ENCODE results near the gene CNGA2.
"Not testable (repeated sequence)": the region's sequence is repeated elsewhere in the genome, so short reads cannot be mapped to it uniquely, and the experiment has no call there.

Gene CNGA2

DNA sequence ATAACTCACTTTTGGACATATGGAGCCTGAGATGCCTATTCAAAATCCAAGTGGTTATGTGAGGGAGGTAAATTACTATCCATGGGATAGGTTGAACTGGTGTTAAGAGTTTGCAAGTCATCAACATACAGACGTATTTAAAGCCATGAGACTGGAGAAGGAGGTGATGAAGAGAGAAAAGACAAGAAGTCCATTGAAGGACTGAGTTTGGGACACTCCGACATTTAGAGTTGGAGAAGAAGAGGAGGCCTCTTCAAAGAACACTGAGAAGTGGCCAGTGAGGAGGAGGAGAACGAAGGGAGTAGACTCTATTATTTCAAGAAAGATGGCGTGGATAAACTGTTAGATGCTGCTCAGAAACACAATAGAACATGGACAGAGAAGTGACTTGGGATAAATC lies at the start of gene CNGA2:
Gene CNGA2 (plus strand): TSS at position 301 of the 400 bp plus-strand sequence. CDS start 3,738 bp downstream, outside the sequence.
- Histone ChIP-seq H3K4me3 (no peak within 1 kb of the TSS), H3K36me3 (replicated peaks) (no peaks in the 10 kb centered on the region), H3K9me3 (no peaks in the 10 kb centered on the region), H3K4me1 (no peaks in the 10 kb centered on the region), H3K27me3 (ENCODE audit: low read depth) (peaks cover 2% of the 10 kb centered on the region; the same call in 1 of the 2 replicates)
- no peak for DNase-seq (ENCODE audit: low spot score in 2 of 2)
- in situ Hi-C loops (cut with MboI; ENCODE audit: low sequenced_read_pairs): no loop called here

DNA sequence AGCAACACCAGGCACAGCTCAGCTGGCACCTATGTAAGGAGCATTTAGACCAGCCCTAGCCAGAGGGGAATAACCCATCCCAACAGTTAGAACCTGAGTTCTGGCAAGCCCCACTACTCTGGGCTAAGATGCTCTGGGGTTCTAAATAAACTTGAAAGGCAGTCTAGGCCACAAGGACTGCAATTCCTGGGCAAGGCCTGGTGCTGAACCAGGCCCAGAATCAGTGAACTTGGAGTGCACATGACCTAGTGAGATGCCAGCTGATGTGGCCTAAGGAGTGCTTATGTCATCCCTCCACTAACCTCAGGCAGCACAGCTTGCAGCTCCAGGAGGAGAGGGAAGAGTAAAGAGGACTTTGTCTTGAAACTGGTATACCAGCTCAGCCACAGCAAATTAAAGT lies 46.9 kb upstream of the CNGA2 start:
- Histone ChIP-seq H3K4me1 (no peaks in the 10 kb centered on the region), H3K36me3 (replicated peaks) (no peaks in the 10 kb centered on the region), H3K9me3 (no peaks in the 10 kb centered on the region), H3K4me3 (no peak overlapping the region), H3K27me3 (ENCODE audit: low read depth) (no peaks in the 10 kb centered on the region)
- no peak for DNase-seq (ENCODE audit: low spot score in 2 of 2)
- in situ Hi-C loops (cut with MboI; ENCODE audit: low sequenced_read_pairs): loop anchor here (25.0 kb wide), 2 partner anchors 325 to 925 kb away; no protein-coding TSS in a partner anchor

DNA sequence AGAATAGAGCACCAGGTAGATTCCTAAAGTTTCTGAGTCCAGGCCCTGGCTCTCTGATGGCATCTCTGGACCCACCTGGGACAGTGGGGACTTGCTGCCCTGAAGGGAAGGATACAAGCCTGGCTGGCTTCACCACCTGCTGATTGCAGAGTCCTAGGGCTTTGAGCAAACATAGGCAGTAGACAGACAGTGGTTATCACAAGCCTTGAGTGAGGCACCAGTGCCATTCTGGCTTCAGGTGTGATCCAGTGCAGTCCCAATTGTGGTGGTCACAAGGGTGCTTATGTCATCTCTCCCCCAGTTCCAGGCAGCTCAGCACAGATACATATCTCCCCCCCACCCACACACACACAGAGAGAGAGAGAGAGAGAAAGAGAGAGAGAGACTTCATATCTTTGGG lies 45.9 kb upstream of the CNGA2 start:
- no peaks in the 10 kb centered on the region for H3K9me3 ChIP-seq
- H3K4me1 ChIP-seq: no peaks in the 10 kb centered on the region
- no peak for DNase-seq (ENCODE audit: low spot score in 2 of 2)
- H3K27me3 ChIP-seq (ENCODE audit: low read depth): no peaks in the 10 kb centered on the region
- H3K4me3 ChIP-seq: no peak overlapping the region
- H3K36me3 ChIP-seq (replicated peaks): no peaks in the 10 kb centered on the region
- in situ Hi-C loops (cut with MboI; ENCODE audit: low sequenced_read_pairs): loop anchor here (25.0 kb wide), 2 partner anchors 326 to 926 kb away; no protein-coding TSS in a partner anchor

DNA sequence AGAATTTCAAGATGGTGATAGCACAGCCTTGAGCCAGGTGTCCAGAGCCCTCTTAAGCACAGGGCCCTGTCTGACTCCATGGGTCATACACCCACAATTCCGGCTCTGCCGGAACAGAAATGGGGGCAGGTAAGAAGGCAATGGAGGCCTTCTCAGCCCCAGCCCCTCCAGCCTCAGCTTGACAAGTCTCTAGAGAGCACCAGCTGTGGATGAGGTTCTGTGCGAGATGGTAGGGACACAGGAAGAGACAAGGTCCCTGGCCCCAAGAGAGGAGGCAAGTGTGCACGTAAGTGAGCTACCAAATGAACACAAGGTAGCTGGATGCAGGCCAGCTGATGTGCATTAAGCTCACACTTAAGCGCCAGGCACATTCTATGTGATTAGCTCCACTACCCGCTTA lies 41.7 kb upstream of the CNGA2 start:
- in situ Hi-C loops (cut with MboI; ENCODE audit: low sequenced_read_pairs): loop anchor here (25.0 kb wide), 2 partner anchors 331 to 931 kb away; no protein-coding TSS in a partner anchor
- H3K27me3 ChIP-seq (ENCODE audit: low read depth): no peaks in the 10 kb centered on the region
- no peaks in the 10 kb centered on the region for H3K4me1 ChIP-seq

DNA sequence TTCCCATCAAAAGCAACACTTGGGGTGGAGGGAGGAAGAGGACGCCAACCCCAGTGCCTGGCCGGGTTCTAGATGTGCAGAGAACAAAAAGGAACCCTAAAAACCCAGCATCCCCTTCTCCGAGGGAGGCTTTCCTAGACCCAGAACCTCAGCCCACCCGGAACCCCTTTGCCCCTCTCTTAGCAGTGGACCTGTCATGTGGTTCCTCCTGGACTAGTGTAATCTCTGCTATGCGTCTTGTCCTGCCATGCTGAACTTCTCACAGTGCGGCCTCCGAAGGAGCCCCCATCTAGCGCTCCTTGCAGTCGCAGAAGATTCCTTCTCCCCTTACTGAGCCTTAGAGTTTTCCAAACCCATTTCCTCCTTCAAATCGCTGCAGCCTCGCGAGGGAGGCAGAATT lies 40.4 kb upstream of the CNGA2 start:
- H3K27me3 ChIP-seq (ENCODE audit: low read depth): no peaks in the 10 kb centered on the region

More for the DNA sequence above, 41.7 kb upstream of the CNGA2 start:
- Histone ChIP-seq H3K36me3 (replicated peaks) (no peaks in the 10 kb centered on the region), H3K9me3 (no peaks in the 10 kb centered on the region), H3K4me3 (no peak overlapping the region)
- DNase-seq (ENCODE audit: low spot score in 2 of 2): no peak

DNA sequence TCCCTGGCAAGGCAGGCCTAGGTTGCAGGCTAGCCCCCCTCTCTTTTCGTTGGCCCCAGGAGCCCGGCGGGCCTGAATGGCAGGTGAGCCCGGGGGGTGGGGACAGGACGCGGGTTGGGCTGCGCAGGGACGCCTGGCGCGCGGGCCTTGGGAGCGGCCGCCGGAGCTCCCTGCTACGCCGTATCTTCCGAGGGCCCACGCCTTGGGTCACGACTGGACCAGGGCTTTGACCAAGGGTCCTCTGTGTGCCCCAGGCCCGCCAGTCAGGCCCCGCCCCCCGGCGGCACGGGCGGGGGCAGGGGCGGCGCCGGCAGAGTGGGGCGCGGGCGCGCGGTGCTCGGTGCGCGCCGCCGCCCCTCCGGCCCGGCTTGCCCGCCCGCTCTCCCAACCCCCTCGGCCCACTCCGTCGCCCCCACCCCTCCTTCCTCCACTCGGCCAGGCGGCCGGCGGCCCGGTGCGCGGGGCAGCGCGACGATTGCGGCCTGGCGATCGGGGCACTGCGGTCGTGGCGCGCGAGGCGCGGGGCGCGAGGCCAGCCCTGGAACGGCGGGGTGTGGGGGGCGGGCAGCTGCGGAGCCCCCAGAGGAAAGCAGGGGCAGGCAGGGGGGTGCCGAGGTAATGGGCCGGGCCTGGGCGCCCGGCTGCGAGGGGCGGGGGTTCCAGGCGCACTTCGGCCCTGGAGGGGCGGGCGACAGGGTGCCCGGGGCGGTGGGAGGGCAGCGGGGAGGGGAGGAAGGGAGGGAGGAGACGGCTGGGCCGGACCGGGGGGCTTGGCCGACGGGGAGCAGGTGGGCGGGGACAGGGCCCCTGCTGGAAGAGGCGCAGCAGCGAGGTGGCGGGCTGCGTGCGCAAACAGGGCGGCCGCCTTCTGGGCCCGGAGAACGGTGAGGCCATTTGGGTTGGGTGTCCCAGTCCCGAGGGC lies 39.6 kb upstream of the CNGA2 start, which contains the start of gene PRRG3:
Gene PRRG3 (plus strand): TSS at position 798 of the 922 bp plus-strand sequence. CDS start 3,357 bp downstream, outside the sequence.
- no peak for DNase-seq (ENCODE audit: low spot score in 2 of 2)
- no peak within 1 kb of the TSS for H3K4me3 ChIP-seq
- H3K27me3 ChIP-seq (ENCODE audit: low read depth): no peaks in the 10 kb centered on the region
- H3K36me3 ChIP-seq (replicated peaks): no peaks in the 10 kb centered on the region
- in situ Hi-C loops (cut with MboI; ENCODE audit: low sequenced_read_pairs): loop anchor here (25.0 kb wide), 2 partner anchors 333 to 933 kb away; no protein-coding TSS in a partner anchor
- no peaks in the 10 kb centered on the region for H3K9me3 ChIP-seq
- H3K4me1 ChIP-seq: no peaks in the 10 kb centered on the region

More for the DNA sequence above, 40.4 kb upstream of the CNGA2 start:
- DNase-seq (ENCODE audit: low spot score in 2 of 2): no peak
- Histone ChIP-seq H3K36me3 (replicated peaks) (no peaks in the 10 kb centered on the region), H3K4me1 (no peaks in the 10 kb centered on the region), H3K4me3 (no peak overlapping the region), H3K9me3 (no peaks in the 10 kb centered on the region)
- in situ Hi-C loops (cut with MboI; ENCODE audit: low sequenced_read_pairs): loop anchor here (25.0 kb wide), 2 partner anchors 332 to 932 kb away; no protein-coding TSS in a partner anchor

DNA sequence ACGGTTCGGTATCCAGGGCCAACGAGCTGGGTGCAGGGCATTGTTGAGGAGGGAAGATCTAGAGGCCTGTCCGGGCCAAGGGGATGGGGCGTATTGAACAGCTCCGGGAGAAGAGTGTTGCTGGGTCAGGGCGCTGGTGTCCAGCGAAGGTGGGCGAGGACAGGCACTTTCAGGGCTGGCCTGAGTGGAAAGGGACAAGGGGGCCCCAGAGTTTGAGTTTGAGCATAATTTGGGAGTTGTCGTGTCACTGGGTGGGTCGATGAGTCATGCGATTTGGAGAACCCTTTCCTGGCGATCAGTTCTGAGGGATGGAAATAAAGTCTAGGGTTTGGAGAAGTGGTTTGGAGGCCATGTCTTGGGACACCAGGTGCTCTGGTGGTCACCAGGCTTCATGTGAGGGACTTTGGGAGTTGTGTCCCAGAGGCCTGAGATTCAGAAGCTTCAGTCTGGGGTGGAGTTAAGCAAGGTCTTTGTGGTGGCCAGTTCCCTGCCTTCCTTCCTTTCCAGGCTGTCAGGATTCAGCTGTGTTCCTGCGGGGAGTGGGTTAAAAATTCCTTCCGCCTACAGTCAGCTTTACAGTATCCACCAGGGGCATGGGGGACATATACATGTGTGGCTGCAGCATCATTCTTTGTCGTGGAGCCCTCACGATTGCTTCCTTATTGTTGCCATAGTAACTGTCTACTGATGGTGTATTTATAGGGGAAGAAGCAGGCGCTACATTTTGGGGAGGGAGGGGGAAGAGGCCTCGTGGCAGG lies 38.8 kb upstream of the CNGA2 start:
- no peaks in the 10 kb centered on the region for H3K27me3 ChIP-seq (ENCODE audit: low read depth)
- in situ Hi-C loops (cut with MboI; ENCODE audit: low sequenced_read_pairs): loop anchor here (25.0 kb wide), 2 partner anchors 333 to 933 kb away; no protein-coding TSS in a partner anchor
- no peak overlapping the region for H3K4me3 ChIP-seq
- DNase-seq (ENCODE audit: low spot score in 2 of 2): no peak
- H3K36me3 ChIP-seq (replicated peaks): no peaks in the 10 kb centered on the region
- no peaks in the 10 kb centered on the region for H3K4me1 ChIP-seq
- H3K9me3 ChIP-seq: no peaks in the 10 kb centered on the region

DNA sequence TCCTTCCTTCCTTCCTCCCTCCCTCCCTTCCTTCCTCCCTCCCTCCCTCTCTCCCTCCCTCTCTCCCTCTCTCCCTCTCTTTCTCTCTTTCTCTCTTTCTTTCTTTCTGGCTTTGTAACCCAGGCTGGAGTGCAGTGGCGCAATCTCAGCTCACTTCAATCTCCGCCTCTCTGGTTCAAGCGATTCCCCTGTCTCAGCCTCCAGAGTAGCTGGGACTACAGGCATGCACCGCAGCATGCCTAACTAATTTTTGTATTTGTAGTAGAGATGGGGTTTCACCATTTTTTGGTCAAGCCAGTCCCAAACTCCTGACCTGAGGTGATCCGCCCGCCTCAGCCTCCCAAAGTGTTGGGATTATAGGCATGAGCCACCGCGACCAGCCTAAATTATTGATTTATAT lies 37.5 kb upstream of the CNGA2 start:
- H3K36me3 ChIP-seq (replicated peaks); H3K4me3 ChIP-seq; H3K4me1 ChIP-seq; H3K9me3 ChIP-seq; H3K27me3 ChIP-seq (ENCODE audit: low read depth); DNase-seq (ENCODE audit: low spot score in 2 of 2): not testable (repeated sequence)
- in situ Hi-C loops (cut with MboI; ENCODE audit: low sequenced_read_pairs): loop anchor here (25.0 kb wide), 2 partner anchors 335 to 935 kb away; no protein-coding TSS in a partner anchor

DNA sequence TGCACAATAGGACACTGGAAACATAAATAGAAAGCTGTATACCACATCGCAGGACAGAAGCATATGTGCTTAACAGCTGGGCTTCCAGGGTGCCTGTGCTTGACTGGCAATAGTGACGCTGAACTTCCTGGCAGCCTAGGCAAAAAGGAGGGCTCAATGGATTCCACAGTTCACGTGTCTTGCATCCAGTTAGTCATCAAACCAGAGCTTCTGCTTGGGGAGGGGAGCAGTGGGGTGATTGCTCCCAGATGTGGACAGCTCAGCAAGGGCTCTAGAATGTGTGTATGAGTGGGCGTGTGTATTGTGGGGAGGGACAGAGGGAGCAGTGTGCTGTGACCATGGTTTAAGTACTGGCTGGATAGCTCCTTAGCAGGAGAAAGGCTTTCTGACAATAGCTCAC lies 37.0 kb upstream of the CNGA2 start:
- Histone ChIP-seq H3K36me3 (replicated peaks) (no peaks in the 10 kb centered on the region), H3K4me1 (no peaks in the 10 kb centered on the region)

DNA sequence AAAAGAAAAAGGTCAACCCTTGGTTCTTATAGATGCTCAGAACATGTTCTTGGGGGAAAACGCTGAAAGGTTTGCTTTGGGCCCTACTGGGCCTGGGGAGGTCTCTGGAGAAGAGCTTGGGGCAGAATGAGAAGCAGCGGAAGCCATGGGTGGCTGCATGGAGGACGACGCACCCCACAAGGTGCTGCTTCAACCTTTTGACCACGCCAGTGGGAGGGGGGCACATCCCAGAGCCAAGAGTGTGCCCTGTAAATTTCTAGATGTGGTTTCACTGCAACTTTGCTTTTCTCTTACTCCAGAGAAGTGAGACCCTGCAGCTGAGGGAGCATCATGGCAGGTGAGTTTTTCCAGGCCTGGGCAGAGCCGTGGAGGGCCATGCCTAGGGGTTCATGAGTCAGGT lies 36.1 kb upstream of the CNGA2 start:
- Histone ChIP-seq H3K4me1 (no peaks in the 10 kb centered on the region), H3K4me3 (no peak overlapping the region), H3K36me3 (replicated peaks) (no peaks in the 10 kb centered on the region), H3K27me3 (ENCODE audit: low read depth) (no peaks in the 10 kb centered on the region), H3K9me3 (no peaks in the 10 kb centered on the region)
- in situ Hi-C loops (cut with MboI; ENCODE audit: low sequenced_read_pairs): loop anchor here (25.0 kb wide), 2 partner anchors 336 to 936 kb away; no protein-coding TSS in a partner anchor
- DNase-seq (ENCODE audit: low spot score in 2 of 2): no peak

More for the DNA sequence above, 37.0 kb upstream of the CNGA2 start:
- no peak overlapping the region for H3K4me3 ChIP-seq
- in situ Hi-C loops (cut with MboI; ENCODE audit: low sequenced_read_pairs): loop anchor here (25.0 kb wide), 2 partner anchors 335 to 935 kb away; no protein-coding TSS in a partner anchor
- no peaks in the 10 kb centered on the region for H3K9me3 ChIP-seq
- DNase-seq (ENCODE audit: low spot score in 2 of 2): no peak
- no peaks in the 10 kb centered on the region for H3K27me3 ChIP-seq (ENCODE audit: low read depth)

DNA sequence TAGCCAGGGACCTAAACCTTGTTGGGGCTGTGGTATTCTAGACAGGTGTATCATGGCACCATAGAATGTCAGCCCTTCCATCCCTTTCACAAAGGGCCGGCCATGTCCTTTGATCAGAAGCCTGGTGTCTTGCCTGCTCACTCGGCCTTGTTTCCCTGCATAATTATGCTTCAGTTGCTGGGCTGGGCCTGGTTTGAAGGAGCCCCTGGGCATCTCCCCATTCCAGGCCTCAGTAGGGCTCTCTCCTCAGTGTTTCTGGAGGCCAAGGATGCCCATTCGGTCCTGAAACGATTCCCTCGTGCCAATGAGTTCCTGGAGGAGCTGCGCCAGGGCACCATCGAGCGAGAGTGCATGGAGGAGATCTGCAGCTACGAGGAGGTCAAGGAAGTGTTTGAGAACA lies 34.8 kb upstream of the CNGA2 start:
- H3K36me3 ChIP-seq (replicated peaks): no peaks in the 10 kb centered on the region

DNA sequence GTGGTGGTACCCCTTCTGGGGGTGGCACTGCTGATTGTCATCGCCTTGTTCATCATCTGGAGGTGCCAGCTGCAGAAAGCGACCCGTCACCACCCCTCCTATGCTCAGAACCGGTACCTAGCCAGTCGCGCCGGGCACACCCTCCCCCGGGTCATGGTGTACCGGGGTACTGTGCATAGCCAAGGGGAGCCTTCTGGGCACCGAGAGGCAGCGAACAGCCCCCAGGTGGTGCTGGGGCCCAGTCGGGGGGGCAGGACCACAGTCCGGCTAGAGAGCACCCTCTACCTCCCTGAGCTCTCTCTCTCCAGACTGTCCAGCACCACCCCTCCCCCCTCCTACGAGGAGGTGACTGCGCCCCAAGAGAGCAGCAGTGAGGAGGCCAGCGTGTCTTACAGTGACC lies 34.0 kb upstream of the CNGA2 start:
- no peak for DNase-seq (ENCODE audit: low spot score in 2 of 2)
- Histone ChIP-seq H3K4me1 (no peaks in the 10 kb centered on the region), H3K4me3 (no peak overlapping the region), H3K36me3 (replicated peaks) (no peaks in the 10 kb centered on the region), H3K27me3 (ENCODE audit: low read depth) (no peaks in the 10 kb centered on the region), H3K9me3 (no peaks in the 10 kb centered on the region)
- in situ Hi-C loops (cut with MboI; ENCODE audit: low sequenced_read_pairs): no loop called here

More for the DNA sequence above, 34.8 kb upstream of the CNGA2 start:
- DNase-seq (ENCODE audit: low spot score in 2 of 2): no peak
- H3K4me3 ChIP-seq: no peak overlapping the region
- no peaks in the 10 kb centered on the region for H3K4me1 ChIP-seq
- H3K9me3 ChIP-seq: no peaks in the 10 kb centered on the region
- in situ Hi-C loops (cut with MboI; ENCODE audit: low sequenced_read_pairs): loop anchor here (25.0 kb wide), 2 partner anchors 337 to 937 kb away; no protein-coding TSS in a partner anchor
- no peaks in the 10 kb centered on the region for H3K27me3 ChIP-seq (ENCODE audit: low read depth)

DNA sequence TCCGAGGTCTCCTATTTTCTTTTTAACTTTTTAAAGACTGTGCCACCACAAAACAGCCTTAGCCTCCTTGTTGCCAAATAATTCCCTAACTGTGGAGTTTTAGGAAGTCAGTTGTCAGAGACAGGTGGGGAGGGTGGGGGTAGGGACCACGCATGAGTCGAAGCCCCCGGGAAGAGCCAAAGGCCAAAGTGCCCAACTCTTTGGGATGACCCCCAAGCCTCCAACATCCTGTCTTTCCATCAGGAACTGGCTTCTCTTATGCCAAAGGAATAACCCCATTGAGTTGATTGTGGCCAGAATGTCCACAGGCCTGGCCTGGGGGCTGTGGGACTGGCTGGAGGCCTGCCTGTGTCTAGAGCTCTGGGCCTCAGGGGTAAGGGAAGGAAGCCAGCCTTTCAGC lies 33.5 kb upstream of the CNGA2 start:
- no peak for DNase-seq (ENCODE audit: low spot score in 2 of 2)
- H3K36me3 ChIP-seq (replicated peaks): no peaks in the 10 kb centered on the region
- H3K4me3 ChIP-seq: no peak overlapping the region
- in situ Hi-C loops (cut with MboI; ENCODE audit: low sequenced_read_pairs): no loop called here
- H3K27me3 ChIP-seq (ENCODE audit: low read depth): no peaks in the 10 kb centered on the region
- H3K4me1 ChIP-seq: no peaks in the 10 kb centered on the region
- H3K9me3 ChIP-seq: no peaks in the 10 kb centered on the region
